Fibroblast of skin of abdomen (primary cell): Measurements from ENCODE around the gene AIFM2.
"Not testable (repeated sequence)": the region's sequence is repeated elsewhere in the genome, so short reads cannot be mapped to it uniquely, and the experiment has no call there.

Source experiments
- DNase-seq: peaks from one replicate; pipeline ENCODE4 v3.0.0-alpha.2; 2013

Gene AIFM2

GRCh38 chr10:70090951-70091350, 41.7 kb downstream of the AIFM2 start:
- no peak for DNase-seq

- DNase-seq, result no peak
These were observed 42.6 kb downstream of the AIFM2 start for GRCh38 chr10:70090013-70090412.

DNA sequence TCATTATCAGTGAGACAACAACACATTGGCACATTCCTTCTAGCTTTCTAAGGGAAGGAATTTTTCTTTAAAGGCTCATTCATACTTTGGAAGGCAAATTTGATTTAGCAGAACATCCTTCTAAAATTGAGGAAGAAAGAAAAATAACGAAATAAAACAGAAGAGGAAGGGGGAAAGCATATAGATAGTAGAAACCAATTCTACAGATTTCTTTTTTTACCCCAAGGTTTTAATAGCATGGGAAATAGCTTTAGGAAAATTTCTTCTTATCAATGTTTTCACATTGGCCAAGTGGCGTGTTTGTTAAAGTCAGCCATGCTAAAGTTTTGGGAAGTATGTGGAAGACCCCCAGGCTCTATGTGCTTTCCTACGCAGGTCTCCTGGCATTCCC, 44.3 kb downstream of the AIFM2 start:
- no peak for DNase-seq

DNA sequence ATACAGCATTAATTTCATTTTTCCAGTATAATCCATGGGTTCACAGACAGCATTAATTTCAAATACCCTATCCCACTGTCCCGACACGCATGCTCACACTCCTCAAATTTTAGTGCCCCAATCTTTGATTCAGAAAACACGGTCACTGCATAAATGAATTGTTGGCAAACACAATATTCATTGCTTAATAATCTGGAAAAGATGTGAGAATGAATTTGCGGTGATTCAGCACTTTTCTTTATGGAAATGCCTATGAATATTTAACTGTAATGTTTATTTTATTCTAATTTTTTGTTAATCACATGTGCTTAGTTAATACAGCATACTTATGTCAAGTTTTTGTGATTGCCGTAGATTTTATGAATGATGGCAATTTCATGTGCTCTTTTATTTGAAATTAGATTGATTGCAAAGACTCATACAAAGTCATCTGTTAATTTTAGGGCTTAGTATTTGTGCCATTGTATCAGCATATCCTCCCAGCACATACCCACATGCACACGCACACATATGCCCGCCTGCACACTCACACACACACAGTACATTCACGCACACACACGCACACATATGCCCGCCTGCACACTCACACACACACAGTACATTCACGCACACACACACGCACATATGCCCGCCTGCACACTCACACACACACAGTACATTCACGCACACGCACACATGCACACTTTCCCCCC, 44.9 kb downstream of the AIFM2 start:
- DNase-seq, result no peak

DNA sequence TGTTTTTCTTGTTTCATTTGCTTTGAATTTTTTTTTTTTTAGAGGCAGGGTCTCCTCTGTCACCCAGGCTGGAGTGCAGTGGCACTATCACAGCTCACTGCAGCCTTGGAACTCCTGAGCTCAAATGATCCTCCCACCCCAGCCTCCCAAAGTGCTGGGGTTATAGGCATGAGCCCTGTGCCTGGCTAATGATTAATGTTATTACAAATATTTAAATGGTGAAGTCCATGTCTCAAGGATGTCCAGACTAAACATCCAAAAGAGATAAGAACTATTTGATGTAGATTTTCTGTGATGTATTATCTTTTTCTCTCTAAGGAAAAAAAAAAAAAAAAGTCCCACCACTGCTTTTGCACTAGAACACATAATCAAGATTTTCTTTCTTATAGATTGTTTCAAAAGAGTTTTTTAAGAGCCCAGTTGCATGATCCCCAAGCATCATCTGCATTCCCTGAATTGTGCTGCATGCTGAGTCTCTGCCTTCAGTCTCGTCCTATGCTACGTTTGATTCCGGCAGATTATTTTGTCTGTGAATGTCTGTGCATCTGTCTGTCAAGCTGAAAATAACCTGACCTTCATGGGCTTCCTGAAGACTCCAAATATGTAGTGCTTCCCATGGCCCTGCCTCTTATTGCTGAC, 46.5 kb downstream of the AIFM2 start:
- no peak for DNase-seq

- DNase-seq, result no peak
These were observed 48.4 kb downstream of the AIFM2 start for GRCh38 chr10:70084189-70084588.

DNA sequence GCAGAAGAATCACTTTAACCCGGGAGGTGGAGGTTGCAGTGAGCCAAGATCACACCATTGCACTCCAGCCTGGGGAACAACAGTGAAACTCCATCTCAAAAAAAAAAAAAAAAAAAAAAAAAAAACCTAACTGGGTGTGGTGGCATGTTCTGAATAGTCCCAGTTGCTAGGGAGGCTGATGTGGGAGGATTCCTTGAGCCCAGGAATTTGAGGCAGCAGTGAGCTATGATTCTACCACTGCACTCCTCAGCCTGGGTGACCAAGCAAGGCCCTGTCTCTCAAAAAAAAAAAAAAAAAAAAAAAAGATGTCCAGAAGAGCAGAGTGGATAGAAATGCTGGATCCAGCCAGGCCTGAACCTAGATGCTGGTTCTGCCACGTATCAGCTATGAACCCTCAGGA, 51.8 kb downstream of the AIFM2 start:
- DNase-seq, result not testable (repeated sequence)

- DNase-seq, result no peak
These were observed 53.7 kb downstream of the AIFM2 start for GRCh38 chr10:70078937-70079336.

GRCh38 chr10:70078329-70078728, 54.3 kb downstream of the AIFM2 start:
- DNase-seq, result no peak

GRCh38 chr10:70074971-70075370, 57.7 kb downstream of the AIFM2 start:
- no peak for DNase-seq

- peak; percentile 51 for DNase-seq
These were observed 58.5 kb downstream of the AIFM2 start for GRCh38 chr10:70074165-70074564.

DNA sequence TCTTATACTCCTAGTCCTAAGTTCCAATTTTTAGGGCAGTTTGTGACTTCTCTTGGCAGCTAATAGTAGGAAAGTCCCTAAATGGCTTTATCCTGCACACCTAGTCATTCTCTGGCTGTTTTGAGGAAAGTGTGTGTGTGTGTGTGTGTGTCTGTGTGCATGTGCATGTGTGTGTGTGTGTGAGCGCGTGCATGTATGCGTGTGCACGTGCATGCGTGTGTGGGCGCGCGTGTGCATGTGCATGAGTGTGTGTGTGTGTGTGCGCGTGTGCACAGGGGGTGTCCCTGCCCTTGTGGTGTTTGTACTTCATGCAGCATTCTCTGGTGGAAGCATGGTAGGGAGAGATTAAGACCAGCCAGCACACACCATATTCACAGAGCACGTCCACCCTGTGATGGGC, 61.8 kb downstream of the AIFM2 start:
- DNase-seq, result no peak

- DNase-seq, result no peak
These were observed 63.3 kb downstream of the AIFM2 start for GRCh38 chr10:70069346-70069745.

- DNase-seq, result no peak
These were observed 63.7 kb downstream of the AIFM2 start for GRCh38 chr10:70068925-70069324.

DNA sequence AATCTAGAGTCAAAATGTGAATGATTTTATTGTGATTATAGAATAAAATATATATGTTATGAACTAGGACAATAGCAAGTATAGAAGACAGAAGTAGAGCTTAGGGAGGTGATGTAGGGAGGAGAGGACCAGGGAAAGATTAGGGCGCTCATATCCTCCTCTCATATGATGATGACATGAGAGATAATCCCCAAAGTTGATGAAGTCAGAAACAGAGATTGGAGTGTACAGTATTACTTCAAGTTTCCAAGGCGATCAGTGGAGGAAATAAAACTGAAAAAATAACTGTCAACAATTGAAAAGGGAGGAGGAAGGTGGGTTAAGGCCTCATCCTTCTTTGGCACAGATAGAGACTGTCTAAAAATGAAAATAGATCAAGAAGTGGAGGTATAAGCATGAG, 65.0 kb downstream of the AIFM2 start:
- DNase-seq, result no peak

DNA sequence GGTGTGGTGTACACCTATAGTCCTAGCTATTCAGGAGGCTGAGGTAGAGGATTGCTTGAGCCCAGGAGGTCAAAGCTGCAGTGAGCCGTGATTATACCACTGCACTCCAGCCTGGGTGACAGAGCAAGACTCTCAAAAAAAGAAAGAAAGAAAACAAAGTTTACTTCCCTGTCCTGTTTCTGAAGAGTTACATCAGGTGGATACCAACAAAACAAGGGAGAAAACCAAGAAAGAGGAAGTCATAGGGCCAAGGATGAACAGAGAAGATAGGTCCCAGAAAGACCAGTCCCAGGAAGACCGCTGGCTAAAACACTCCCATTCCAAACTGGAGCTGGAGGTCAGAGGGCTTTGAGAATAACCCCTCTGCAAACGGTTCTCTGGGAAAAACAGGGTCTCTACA, 66.4 kb downstream of the AIFM2 start:
- no peak for DNase-seq

GRCh38 chr10:70064486-70064885, 68.1 kb downstream of the AIFM2 start:
- DNase-seq, result no peak

GRCh38 chr10:70063418-70064098, 69.1 kb downstream of the AIFM2 start:
- no peak for DNase-seq
